Measurements from ENCODE around the gene TLE3. TPM values are rescaled to one million over a fixed set of nuclear protein-coding genes. Genes with fewer than 3 reads are reported as not detected.
"Not testable (repeated sequence)": the region's sequence is repeated elsewhere in the genome, so short reads cannot be mapped to it uniquely, and the experiment has no call there.

TLE3 gene
- total RNA-seq, 1 experiment from 2014 or later: 63.6 TPM

GRCh38 chr15:70141376-70142071, 43.8 kb upstream of the TLE3 start:
- no peak for DNase-seq
- peaks cover 4% of the 10 kb centered on the region; the same call in 1 of the 2 replicates for H4K20me1 ChIP-seq (ENCODE audit: insufficient read depth, low read depth, low read length)
- H3K9ac ChIP-seq (ENCODE audit: low read length): no peak overlapping the region
- no peak overlapping the region for H3K4me3 ChIP-seq (ENCODE audit: low read length)
- H3K27ac ChIP-seq (ENCODE audit: low read length): no peak overlapping the region
- H3K36me3 ChIP-seq (ENCODE audit: insufficient read depth, low read length): no peaks in the 10 kb centered on the region
- H3K27me3 ChIP-seq (ENCODE audit: low read length): no peaks in the 10 kb centered on the region
- H3K79me2 ChIP-seq (ENCODE audit: low read length): no peaks in the 10 kb centered on the region
- H3K9me3 ChIP-seq (ENCODE audit: low read length): no peaks in the 10 kb centered on the region
- H3K4me2 ChIP-seq (ENCODE audit: low read depth, low read length, poor library complexity, severe bottlenecking): no peak overlapping the region
- H3K9me2 ChIP-seq (replicated peaks; ENCODE audit: insufficient read depth, low read length): no peaks in the 10 kb centered on the region
- no peaks in the 10 kb centered on the region for H3K4me1 ChIP-seq (ENCODE audit: low read length)
- H2AFZ ChIP-seq (ENCODE audit: low read length): no peak overlapping the region

GRCh38 chr15:70140543-70141375, 43.0 kb upstream of the TLE3 start:
- no peak for DNase-seq
- H3K9me3 ChIP-seq (ENCODE audit: low read length): no peaks in the 10 kb centered on the region
- H2AFZ ChIP-seq (ENCODE audit: low read length): no peak overlapping the region
- H3K9me2 ChIP-seq (replicated peaks; ENCODE audit: insufficient read depth, low read length): no peaks in the 10 kb centered on the region
- no peak overlapping the region for H3K9ac ChIP-seq (ENCODE audit: low read length)
- H3K79me2 ChIP-seq (ENCODE audit: low read length): no peaks in the 10 kb centered on the region
- H4K20me1 ChIP-seq (ENCODE audit: insufficient read depth, low read depth, low read length): peaks cover 4% of the 10 kb centered on the region; the same call in 1 of the 2 replicates
- H3K27me3 ChIP-seq (ENCODE audit: low read length): no peaks in the 10 kb centered on the region
- H3K36me3 ChIP-seq (ENCODE audit: insufficient read depth, low read length): no peaks in the 10 kb centered on the region
- no peak overlapping the region for H3K4me3 ChIP-seq (ENCODE audit: low read length)
- H3K27ac ChIP-seq (ENCODE audit: low read length): no peak overlapping the region
- no peak overlapping the region for H3K4me2 ChIP-seq (ENCODE audit: low read depth, low read length, poor library complexity, severe bottlenecking)
- no peaks in the 10 kb centered on the region for H3K4me1 ChIP-seq (ENCODE audit: low read length)

- peaks cover 4% of the 10 kb centered on the region; the same call in 1 of the 2 replicates for H4K20me1 ChIP-seq (ENCODE audit: insufficient read depth, low read depth, low read length)
- no peak overlapping the region for H3K27ac ChIP-seq (ENCODE audit: low read length)
- H3K27me3 ChIP-seq (ENCODE audit: low read length): no peaks in the 10 kb centered on the region
- no peaks in the 10 kb centered on the region for H3K9me2 ChIP-seq (replicated peaks; ENCODE audit: insufficient read depth, low read length)
- DNase-seq: no peak
- no peaks in the 10 kb centered on the region for H3K36me3 ChIP-seq (ENCODE audit: insufficient read depth, low read length)
- H3K79me2 ChIP-seq (ENCODE audit: low read length): no peaks in the 10 kb centered on the region
- no peak overlapping the region for H3K4me3 ChIP-seq (ENCODE audit: low read length)
- H2AFZ ChIP-seq (ENCODE audit: low read length): no peak overlapping the region
- no peak overlapping the region for H3K4me2 ChIP-seq (ENCODE audit: low read depth, low read length, poor library complexity, severe bottlenecking)
- no peaks in the 10 kb centered on the region for H3K4me1 ChIP-seq (ENCODE audit: low read length)
- H3K9me3 ChIP-seq (ENCODE audit: low read length): no peaks in the 10 kb centered on the region
- H3K9ac ChIP-seq (ENCODE audit: low read length): no peak overlapping the region
Measured at GRCh38 chr15:70140025-70140542, 42.4 kb upstream of the TLE3 start.

- Histone ChIP-seq H3K4me1 (ENCODE audit: low read length) (no peaks in the 10 kb centered on the region), H3K9me2 (replicated peaks; ENCODE audit: insufficient read depth, low read length) (no peaks in the 10 kb centered on the region), H3K4me2 (ENCODE audit: low read depth, low read length, poor library complexity, severe bottlenecking) (no peak overlapping the region), H3K27me3 (ENCODE audit: low read length) (no peaks in the 10 kb centered on the region), H4K20me1 (ENCODE audit: insufficient read depth, low read depth, low read length) (peaks cover 4% of the 10 kb centered on the region; the same call in 1 of the 2 replicates), H2AFZ (ENCODE audit: low read length) (no peak overlapping the region), H3K9me3 (ENCODE audit: low read length) (no peaks in the 10 kb centered on the region), H3K36me3 (ENCODE audit: insufficient read depth, low read length) (no peaks in the 10 kb centered on the region), H3K27ac (ENCODE audit: low read length) (no peak overlapping the region), H3K4me3 (ENCODE audit: low read length) (no peak overlapping the region), H3K9ac (ENCODE audit: low read length) (no peak overlapping the region), H3K79me2 (ENCODE audit: low read length) (no peaks in the 10 kb centered on the region)
- no peak for DNase-seq
Measured at GRCh38 chr15:70137967-70138366, 40.2 kb upstream of the TLE3 start.

GRCh38 chr15:70137021-70137420, 39.3 kb upstream of the TLE3 start:
- not testable (repeated sequence) for H3K79me2 ChIP-seq (ENCODE audit: low read length); H3K4me3 ChIP-seq (ENCODE audit: low read length); H3K4me1 ChIP-seq (ENCODE audit: low read length); DNase-seq; H3K4me2 ChIP-seq (ENCODE audit: low read depth, low read length, poor library complexity, severe bottlenecking); H3K27me3 ChIP-seq (ENCODE audit: low read length); H2AFZ ChIP-seq (ENCODE audit: low read length); H3K9ac ChIP-seq (ENCODE audit: low read length); H3K27ac ChIP-seq (ENCODE audit: low read length); H3K36me3 ChIP-seq (ENCODE audit: insufficient read depth, low read length); H4K20me1 ChIP-seq (ENCODE audit: insufficient read depth, low read depth, low read length); H3K9me2 ChIP-seq (replicated peaks; ENCODE audit: insufficient read depth, low read length); H3K9me3 ChIP-seq (ENCODE audit: low read length)

- no peaks in the 10 kb centered on the region for H3K9me2 ChIP-seq (replicated peaks; ENCODE audit: insufficient read depth, low read length)
- H3K9ac ChIP-seq (ENCODE audit: low read length): no peak overlapping the region
- H3K4me2 ChIP-seq (ENCODE audit: low read depth, low read length, poor library complexity, severe bottlenecking): no peak overlapping the region
- no peaks in the 10 kb centered on the region for H3K27me3 ChIP-seq (ENCODE audit: low read length)
- no peak overlapping the region for H3K27ac ChIP-seq (ENCODE audit: low read length)
- peaks cover 7% of the 10 kb centered on the region for H4K20me1 ChIP-seq (ENCODE audit: insufficient read depth, low read depth, low read length)
- no peaks in the 10 kb centered on the region for H3K9me3 ChIP-seq (ENCODE audit: low read length)
- H2AFZ ChIP-seq (ENCODE audit: low read length): no peak overlapping the region
- no peaks in the 10 kb centered on the region for H3K4me1 ChIP-seq (ENCODE audit: low read length)
- DNase-seq: no peak
- H3K4me3 ChIP-seq (ENCODE audit: low read length): no peak overlapping the region
- H3K36me3 ChIP-seq (ENCODE audit: insufficient read depth, low read length): no peaks in the 10 kb centered on the region
- no peaks in the 10 kb centered on the region for H3K79me2 ChIP-seq (ENCODE audit: low read length)
Measured at GRCh38 chr15:70133781-70134421, 36.2 kb upstream of the TLE3 start.

GRCh38 chr15:70133296-70133695, 35.6 kb upstream of the TLE3 start:
- Histone ChIP-seq H3K36me3 (ENCODE audit: insufficient read depth, low read length) (no peaks in the 10 kb centered on the region), H3K4me2 (ENCODE audit: low read depth, low read length, poor library complexity, severe bottlenecking) (no peak overlapping the region), H3K79me2 (ENCODE audit: low read length) (no peaks in the 10 kb centered on the region), H4K20me1 (ENCODE audit: insufficient read depth, low read depth, low read length) (peaks cover 11% of the 10 kb centered on the region), H3K9me3 (ENCODE audit: low read length) (no peaks in the 10 kb centered on the region), H3K4me1 (ENCODE audit: low read length) (no peaks in the 10 kb centered on the region), H3K4me3 (ENCODE audit: low read length) (no peak overlapping the region), H3K27ac (ENCODE audit: low read length) (no peak overlapping the region), H3K9me2 (replicated peaks; ENCODE audit: insufficient read depth, low read length) (no peaks in the 10 kb centered on the region), H2AFZ (ENCODE audit: low read length) (no peak overlapping the region), H3K27me3 (ENCODE audit: low read length) (peaks cover 2% of the 10 kb centered on the region; the same call in 1 of the 2 replicates), H3K9ac (ENCODE audit: low read length) (no peak overlapping the region)
- DNase-seq: no peak

- H3K9me3 ChIP-seq (ENCODE audit: low read length): no peaks in the 10 kb centered on the region
- H3K27me3 ChIP-seq (ENCODE audit: low read length): peaks cover 2% of the 10 kb centered on the region; the same call in 1 of the 2 replicates
- no peak overlapping the region for H3K4me2 ChIP-seq (ENCODE audit: low read depth, low read length, poor library complexity, severe bottlenecking)
- DNase-seq: no peak
- H3K4me3 ChIP-seq (ENCODE audit: low read length): no peak overlapping the region
- H3K9me2 ChIP-seq (replicated peaks; ENCODE audit: insufficient read depth, low read length): no peaks in the 10 kb centered on the region
- no peak overlapping the region for H3K27ac ChIP-seq (ENCODE audit: low read length)
- no peak overlapping the region for H2AFZ ChIP-seq (ENCODE audit: low read length)
- peaks cover 4% of the 10 kb centered on the region for H3K4me1 ChIP-seq (ENCODE audit: low read length)
- no peak overlapping the region for H3K9ac ChIP-seq (ENCODE audit: low read length)
- H4K20me1 ChIP-seq (ENCODE audit: insufficient read depth, low read depth, low read length): peaks cover 13% of the 10 kb centered on the region
- no peaks in the 10 kb centered on the region for H3K79me2 ChIP-seq (ENCODE audit: low read length)
- no peaks in the 10 kb centered on the region for H3K36me3 ChIP-seq (ENCODE audit: insufficient read depth, low read length)
Measured at GRCh38 chr15:70132571-70132970, 34.9 kb upstream of the TLE3 start.

All from Karpas-422 (cell line).